VCaP (cell line): ENCODE data around the gene HLA-C.
"Not testable (repeated sequence)": the region's sequence is repeated elsewhere in the genome, so short reads cannot be mapped to it uniquely, and the experiment has no call there.

ENCODE experiments used
- H3K27ac ChIP-seq: fragments of 450-650 bp; 2 replicates; pipeline ENCODE4 v1.5.1; 2017
- CTCF ChIP-seq: fragments of 450-650 bp; conservative IDR thresholded peaks from 2 replicates; pipeline ENCODE4 v1.5.1; 2017; ENCODE audit warnings: mild to moderate bottlenecking, moderate library complexity

The HLA-C gene

DNA sequence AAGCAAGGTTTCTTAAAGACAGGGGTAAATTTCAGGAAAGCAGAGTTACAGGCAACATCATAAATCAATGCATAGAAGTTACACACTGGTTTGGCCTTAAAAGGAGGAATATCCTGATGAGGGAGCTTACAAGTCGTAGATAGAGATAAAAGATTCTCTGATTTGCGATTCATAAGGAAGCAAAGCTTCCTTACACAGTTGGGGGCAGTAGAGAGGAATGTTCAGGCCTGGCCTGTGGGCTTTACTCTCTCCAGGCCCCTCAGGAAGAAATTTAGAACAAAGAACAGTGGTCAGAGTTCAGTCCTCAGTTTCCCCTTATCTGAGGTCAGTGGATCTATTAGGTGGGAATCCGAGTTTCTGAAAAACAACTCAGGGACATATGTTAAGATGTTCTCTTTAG is 19.3 kb downstream of the HLA-C start:
- H3K27ac ChIP-seq, result no peak overlapping the region
- no peak for TF ChIP-seq CTCF

DNA sequence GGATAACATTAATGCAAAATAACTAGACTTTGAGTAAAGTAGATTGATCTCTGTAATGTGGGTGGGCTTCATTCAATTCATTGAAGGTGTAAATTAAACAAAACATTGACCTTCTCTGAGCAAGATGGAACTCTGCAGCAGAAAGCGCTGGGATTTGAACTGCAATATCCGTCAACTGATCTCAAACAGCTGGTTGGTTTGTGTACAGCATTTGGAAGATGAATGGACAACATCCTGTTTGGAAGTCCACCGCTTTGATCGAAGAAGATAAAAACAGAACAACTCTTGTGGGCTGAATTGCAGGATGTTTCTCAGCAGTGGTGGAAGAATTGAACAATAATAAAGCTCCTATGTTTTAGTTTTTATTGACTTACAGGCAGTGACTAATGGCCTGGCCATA is 20.6 kb downstream of the HLA-C start:
- TF ChIP-seq CTCF, result no peak
- no peak overlapping the region for H3K27ac ChIP-seq

- H3K27ac ChIP-seq, result no peak overlapping the region
- TF ChIP-seq CTCF, result no peak
These were observed 22.7 kb downstream of the HLA-C start for GRCh38 chr6:31249184-31249583.

GRCh38 chr6:31247813-31248212 is 24.1 kb downstream of the HLA-C start:
- no peak for TF ChIP-seq CTCF
- H3K27ac ChIP-seq, result no peak overlapping the region

GRCh38 chr6:31246051-31246521 is 25.8 kb downstream of the HLA-C start:
- no peak for TF ChIP-seq CTCF
- no peak overlapping the region for H3K27ac ChIP-seq

DNA sequence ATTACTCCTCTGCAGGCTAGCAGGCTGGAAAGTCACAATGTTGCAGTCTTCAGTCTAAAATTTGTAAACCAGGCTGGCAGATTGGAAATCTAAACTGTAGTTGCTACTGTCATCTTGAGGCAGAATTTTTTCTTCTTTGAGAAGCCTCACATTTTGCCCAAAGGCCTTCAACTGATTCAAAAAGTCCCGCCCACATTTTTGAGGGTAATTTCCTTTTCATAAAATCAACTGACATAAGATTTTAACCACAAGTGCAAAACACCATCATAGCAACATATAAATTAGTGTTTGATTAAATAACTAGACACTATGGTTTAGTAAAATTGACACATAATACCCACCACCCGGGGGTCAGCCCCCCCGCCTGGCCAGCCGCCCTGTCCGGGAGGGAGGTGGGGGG is 28.4 kb downstream of the HLA-C start:
- TF ChIP-seq CTCF, result no peak
- H3K27ac ChIP-seq, result no peak overlapping the region

- no peak for TF ChIP-seq CTCF
- H3K27ac ChIP-seq, result no peak overlapping the region
These were observed 32.0 kb downstream of the HLA-C start for GRCh38 chr6:31239854-31240253.

DNA sequence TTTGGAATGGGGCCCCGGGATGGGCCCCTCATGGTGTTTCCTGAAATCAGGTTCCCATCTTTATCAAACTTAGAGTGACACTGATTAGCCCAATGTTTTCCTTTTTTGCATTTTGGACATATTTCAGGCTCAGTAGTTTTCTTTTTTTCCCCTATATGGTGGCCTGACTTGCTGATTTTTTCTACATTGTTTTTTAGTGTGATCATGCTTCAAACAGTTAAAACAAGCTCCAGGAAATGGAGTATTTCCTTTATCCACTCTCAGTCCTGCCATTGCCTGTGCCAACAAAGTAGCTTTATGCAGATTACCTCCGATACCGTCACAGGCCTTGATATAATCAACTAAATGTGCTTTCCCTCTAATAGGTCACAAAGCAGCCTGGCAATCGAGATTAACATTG is 37.8 kb downstream of the HLA-C start:
- not testable (repeated sequence) for H3K27ac ChIP-seq
